ENCODE data around the gene CHD9.
"Not testable (repeated sequence)": the region's sequence is repeated elsewhere in the genome, so short reads cannot be mapped to it uniquely, and the experiment has no call there.

CHD9 gene

GRCh38 chr16:53261276-53261675, 206.5 kb downstream of the CHD9 start:
- H2AFZ ChIP-seq (ENCODE audit: low read length), result no peak overlapping the region
- no peak overlapping the region for H3K9ac ChIP-seq (ENCODE audit: low read depth, low read length, poor library complexity)
- no peaks in the 10 kb centered on the region for H3K4me1 ChIP-seq (ENCODE audit: control insufficient read depth in 2 of 2, insufficient read depth in 1 of 2, low read depth in 1 of 2, low read length in 2 of 2)
- no peak overlapping the region for H2BK5ac ChIP-seq (ENCODE audit: low read length)
- no peak overlapping the region for H2BK12ac ChIP-seq (ENCODE audit: low read length)
- H3K79me1 ChIP-seq (ENCODE audit: low read depth, low read length), result no peaks in the 10 kb centered on the region
- H3K9me3 ChIP-seq (replicated peaks in 1 of 2; ENCODE audit: control insufficient read depth in 2 of 2, insufficient read depth in 1 of 2, low read depth in 1 of 2, low read length in 2 of 2), result peaks cover 0 to 16% of the 10 kb centered on the region in 2 donors
- H3K27ac ChIP-seq (replicated peaks; ENCODE audit: low read length), result no peak overlapping the region
- H3K23ac ChIP-seq (ENCODE audit: low read depth, low read length, poor library complexity), result no peak overlapping the region
- no peak for DNase-seq (ENCODE audit: low spot score)
- no peak overlapping the region for H3K4me2 ChIP-seq (ENCODE audit: insufficient read depth, low read length, poor library complexity, severe bottlenecking)
- no peak overlapping the region for H4K91ac ChIP-seq (ENCODE audit: low read depth, low read length, poor library complexity)
- no peak overlapping the region for H3K4ac ChIP-seq (ENCODE audit: low read length)
- no peaks in the 10 kb centered on the region for H3K27me3 ChIP-seq (ENCODE audit: control insufficient read depth in 3 of 3, insufficient read depth in 3 of 3, low read depth in 1 of 3, low read length in 3 of 3)
- no peak overlapping the region for H3K4me3 ChIP-seq (ENCODE audit: low read length in 2 of 2)
- H4K8ac ChIP-seq (ENCODE audit: low read depth, low read length), result no peak overlapping the region
- H2AK5ac ChIP-seq (ENCODE audit: low read depth, low read length), result no peak overlapping the region
- H3K14ac ChIP-seq (ENCODE audit: low read length), result no peak overlapping the region
- no peak overlapping the region for H3K18ac ChIP-seq (ENCODE audit: low read length)
- peaks cover 15 to 100% of the 10 kb centered on the region in 2 donors for H3K36me3 ChIP-seq (replicated peaks in 1 of 2; ENCODE audit: control insufficient read depth in 2 of 2, insufficient read depth in 2 of 2, low read length in 2 of 2)
- H2BK15ac ChIP-seq (ENCODE audit: low read length), result no peak overlapping the region
- no CpG with 5 or more reads among the region's 2 CpGs for WGBS, 2 donors (ENCODE audit: extremely low coverage in 2 of 2, insufficient read length in 2 of 2, insufficient replicate concordance in 1 of 2)
- H2BK120ac ChIP-seq (ENCODE audit: low read depth, low read length), result no peak overlapping the region

- Histone ChIP-seq H2AFZ (ENCODE audit: low read length) (no peak overlapping the region), H3K36me3 (replicated peaks in 1 of 2; ENCODE audit: control insufficient read depth in 2 of 2, insufficient read depth in 2 of 2, low read length in 2 of 2) (peaks cover 15 to 100% of the 10 kb centered on the region in 2 donors), H3K9me3 (replicated peaks in 1 of 2; ENCODE audit: control insufficient read depth in 2 of 2, insufficient read depth in 1 of 2, low read depth in 1 of 2, low read length in 2 of 2) (peaks cover 0 to 16% of the 10 kb centered on the region in 2 donors)
Observed at GRCh38 chr16:53262645-53263044, 207.9 kb downstream of the CHD9 start.

GRCh38 chr16:53266156-53266555, 211.4 kb downstream of the CHD9 start:
- Histone ChIP-seq H3K4me1 (ENCODE audit: control insufficient read depth in 2 of 2, insufficient read depth in 1 of 2, low read depth in 1 of 2, low read length in 2 of 2) (no peaks in the 10 kb centered on the region), H3K27me3 (ENCODE audit: control insufficient read depth in 3 of 3, insufficient read depth in 3 of 3, low read depth in 1 of 3, low read length in 3 of 3) (no peaks in the 10 kb centered on the region), H2BK5ac (ENCODE audit: low read length) (no peak overlapping the region), H3K14ac (ENCODE audit: low read length) (no peak overlapping the region), H2BK120ac (ENCODE audit: low read depth, low read length) (no peak overlapping the region), H3K9me3 (replicated peaks in 1 of 2; ENCODE audit: control insufficient read depth in 2 of 2, insufficient read depth in 1 of 2, low read depth in 1 of 2, low read length in 2 of 2) (no peaks in the 10 kb centered on the region), H2AFZ (ENCODE audit: low read length) (no peak overlapping the region), H3K4me3 (ENCODE audit: low read length in 2 of 2) (no peak overlapping the region), H3K4ac (ENCODE audit: low read length) (no peak overlapping the region), H3K18ac (ENCODE audit: low read length) (no peak overlapping the region), H4K91ac (ENCODE audit: low read depth, low read length, poor library complexity) (no peak overlapping the region), H3K9ac (ENCODE audit: low read depth, low read length, poor library complexity) (no peak overlapping the region), H2AK5ac (ENCODE audit: low read depth, low read length) (no peak overlapping the region), H3K36me3 (replicated peaks in 1 of 2; ENCODE audit: control insufficient read depth in 2 of 2, insufficient read depth in 2 of 2, low read length in 2 of 2) (peaks cover 13 to 100% of the 10 kb centered on the region in 2 donors), H3K27ac (replicated peaks; ENCODE audit: low read length) (no peak overlapping the region), H2BK12ac (ENCODE audit: low read length) (no peak overlapping the region), H3K4me2 (ENCODE audit: insufficient read depth, low read length, poor library complexity, severe bottlenecking) (no peak overlapping the region), H3K79me1 (ENCODE audit: low read depth, low read length) (no peaks in the 10 kb centered on the region), H2BK15ac (ENCODE audit: low read length) (no peak overlapping the region), H4K8ac (ENCODE audit: low read depth, low read length) (no peak overlapping the region), H3K23ac (ENCODE audit: low read depth, low read length, poor library complexity) (no peak overlapping the region)
- DNase-seq (ENCODE audit: low spot score), result no peak

More at GRCh38 chr16:53262645-53263044, 207.9 kb downstream of the CHD9 start:
- no peak overlapping the region for H4K8ac ChIP-seq (ENCODE audit: low read depth, low read length)
- no peak for DNase-seq (ENCODE audit: low spot score)
- H3K4me2 ChIP-seq (ENCODE audit: insufficient read depth, low read length, poor library complexity, severe bottlenecking), result no peak overlapping the region
- no peak overlapping the region for H3K27ac ChIP-seq (replicated peaks; ENCODE audit: low read length)
- no peak overlapping the region for H3K4ac ChIP-seq (ENCODE audit: low read length)
- no peak overlapping the region for H2BK15ac ChIP-seq (ENCODE audit: low read length)
- H2AK5ac ChIP-seq (ENCODE audit: low read depth, low read length), result no peak overlapping the region
- no peak overlapping the region for H3K9ac ChIP-seq (ENCODE audit: low read depth, low read length, poor library complexity)
- H3K18ac ChIP-seq (ENCODE audit: low read length), result no peak overlapping the region
- no peaks in the 10 kb centered on the region for H3K27me3 ChIP-seq (ENCODE audit: control insufficient read depth in 3 of 3, insufficient read depth in 3 of 3, low read depth in 1 of 3, low read length in 3 of 3)
- no peak overlapping the region for H2BK5ac ChIP-seq (ENCODE audit: low read length)
- no peak overlapping the region for H2BK120ac ChIP-seq (ENCODE audit: low read depth, low read length)
- no peak overlapping the region for H2BK12ac ChIP-seq (ENCODE audit: low read length)
- no peaks in the 10 kb centered on the region for H3K4me1 ChIP-seq (ENCODE audit: control insufficient read depth in 2 of 2, insufficient read depth in 1 of 2, low read depth in 1 of 2, low read length in 2 of 2)
- no peak overlapping the region for H3K4me3 ChIP-seq (ENCODE audit: low read length in 2 of 2)
- no peak overlapping the region for H4K91ac ChIP-seq (ENCODE audit: low read depth, low read length, poor library complexity)
- H3K14ac ChIP-seq (ENCODE audit: low read length), result no peak overlapping the region
- WGBS, 2 donors (ENCODE audit: extremely low coverage in 2 of 2, insufficient read length in 2 of 2, insufficient replicate concordance in 1 of 2), result no CpG with 5 or more reads among the region's 2 CpGs
- no peaks in the 10 kb centered on the region for H3K79me1 ChIP-seq (ENCODE audit: low read depth, low read length)
- H3K23ac ChIP-seq (ENCODE audit: low read depth, low read length, poor library complexity), result no peak overlapping the region

- not testable (repeated sequence) for H2BK120ac ChIP-seq (ENCODE audit: low read depth, low read length); H3K18ac ChIP-seq (ENCODE audit: low read length); H3K23ac ChIP-seq (ENCODE audit: low read depth, low read length, poor library complexity); H3K4me1 ChIP-seq (ENCODE audit: control insufficient read depth in 2 of 2, insufficient read depth in 1 of 2, low read depth in 1 of 2, low read length in 2 of 2); H3K27ac ChIP-seq (replicated peaks; ENCODE audit: low read length); H3K4me2 ChIP-seq (ENCODE audit: insufficient read depth, low read length, poor library complexity, severe bottlenecking); H3K4me3 ChIP-seq (ENCODE audit: low read length in 2 of 2); H3K27me3 ChIP-seq (ENCODE audit: control insufficient read depth in 3 of 3, insufficient read depth in 3 of 3, low read depth in 1 of 3, low read length in 3 of 3); H2AK5ac ChIP-seq (ENCODE audit: low read depth, low read length); H2AFZ ChIP-seq (ENCODE audit: low read length); DNase-seq (ENCODE audit: low spot score); H3K4ac ChIP-seq (ENCODE audit: low read length); H3K9ac ChIP-seq (ENCODE audit: low read depth, low read length, poor library complexity); H4K91ac ChIP-seq (ENCODE audit: low read depth, low read length, poor library complexity); H3K79me1 ChIP-seq (ENCODE audit: low read depth, low read length); H2BK5ac ChIP-seq (ENCODE audit: low read length); H2BK12ac ChIP-seq (ENCODE audit: low read length); H4K8ac ChIP-seq (ENCODE audit: low read depth, low read length); H3K14ac ChIP-seq (ENCODE audit: low read length); H2BK15ac ChIP-seq (ENCODE audit: low read length)
- Histone ChIP-seq H3K9me3 (replicated peaks in 1 of 2; ENCODE audit: control insufficient read depth in 2 of 2, insufficient read depth in 1 of 2, low read depth in 1 of 2, low read length in 2 of 2) (peaks cover 0 to 27% of the 10 kb centered on the region in 2 donors), H3K36me3 (replicated peaks in 1 of 2; ENCODE audit: control insufficient read depth in 2 of 2, insufficient read depth in 2 of 2, low read length in 2 of 2) (peaks cover 30 to 90% of the 10 kb centered on the region in 2 donors)
- WGBS, 2 donors (ENCODE audit: extremely low coverage in 2 of 2, insufficient read length in 2 of 2, insufficient replicate concordance in 1 of 2), result no CpG with 5 or more reads among the region's 2 CpGs
Observed at GRCh38 chr16:53278498-53278897, 223.7 kb downstream of the CHD9 start.

All from neuronal stem cell (in vitro differentiated cells).